Heart left ventricle (tissue), 16 donors: ENCODE measurements around the gene ZC3H10. TPM values are rescaled to one million over a fixed set of nuclear protein-coding genes. Genes with fewer than 3 reads are reported as not detected.

Experiments
- ATAC-seq, 4 donors: fragments of 200-7000 bp; cut with Tn5 transposase; one replicate each; pipeline ENCODE4 v1.9.1; 2020 to 2022; ENCODE audit warnings: moderate library complexity in 4 of 4, mild to moderate bottlenecking in 3 of 4, moderate number of reproducible peaks in 1 of 4
- DNase-seq, 5 donors: peaks; one replicate each; pipeline ENCODE4 v3.0.0-alpha.2; 2020
- H3K27ac ChIP-seq, 12 donors: fragments of 200-600 bp; sonication (generic) in 4 of 12; one replicate each; pipeline versions ENCODE4 v1.5.0 to v1.8.0; 2016 to 2022; ENCODE audit warnings: mild to moderate bottlenecking in 2 of 12
- H3K27me3 ChIP-seq, 9 donors: fragments of 200-600 bp; sonication (generic) in 2 of 9; one replicate each; pipeline versions ENCODE4 v1.5.1 to v1.8.0; 2016 to 2022; ENCODE audit warnings: mild to moderate bottlenecking in 3 of 9
- H3K36me3 ChIP-seq, 9 donors: fragments of 200-600 bp; sonication (generic) in 2 of 9; one replicate each; pipeline versions ENCODE4 v1.5.0 to v1.8.0; 2018 to 2022; ENCODE audit warnings: mild to moderate bottlenecking in 2 of 9
- H3K4me1 ChIP-seq, 12 donors: fragments of 200-600 bp; sonication (generic) in 4 of 12; one replicate each; pipeline versions ENCODE4 v1.5.0 to v1.8.0; 2016 to 2022; ENCODE audit warnings: mild to moderate bottlenecking in 3 of 12
- H3K4me3 ChIP-seq, 12 donors: fragments of 200-600 bp; sonication (generic) in 4 of 12; one replicate each; pipeline versions ENCODE4 v1.5.0 to v1.8.0; 2017 to 2022; ENCODE audit warnings: mild to moderate bottlenecking in 9 of 12, moderate library complexity in 4 of 12
- H3K9me3 ChIP-seq, 12 donors: fragments of 200-600 bp; sonication (generic) in 4 of 12; one replicate each; pipeline versions ENCODE4 v1.5.0 to v1.8.0; 2016 to 2022; ENCODE audit warnings: mild to moderate bottlenecking in 1 of 12
- POLR2A ChIP-seq, 2 donors: fragments of 450-650 bp; IDR thresholded peaks; one replicate each; pipeline ENCODE4 v1.6.1; 2017; ENCODE audit warnings: antibody characterized with exemption in 2 of 2, mild to moderate bottlenecking in 2 of 2, moderate library complexity in 2 of 2
- WGBS, 4 donors: extraction: QIAGEN DNeasy Blood & Tissue Kit in 2 of 4; methylation state at CpG; one replicate each; pipeline versions ENCODE4 v1.1.5 to v1.1.7; 2013 to 2018; 5-methylcytosine and 5-hydroxymethylcytosine counted together
- intact Hi-C, 10 donors: fragments of 100-400 bp; cut with DNase I; formaldehyde crosslinking; loops; one replicate each; pipeline versions ENCODE4 v1.11.1 to v1.14.2; 2022
- polyA plus RNA-seq, 2 donors: library from polyadenylated mRNA; stranded (reverse); fragments of 200-250 nt; gene quantifications; one replicate each; pipeline ENCODE4 v1.2.3, GENCODE V29; 2013
- total RNA-seq, 9 donors: library from RNA; depleted of rRNA in 2 of 9; stranded (reverse); fragments of >200 nt in 2 of 9; fragmentation: NEBNext Ultra II Directional in 3 of 9; extraction: Animal tissue kit (Norgen Biotek cat#: 25700) in 3 of 9; gene quantifications; one replicate each; pipeline versions ENCODE4 v1.1.0 to v1.2.4, GENCODE V29; 2016 to 2023
- TF ChIP-seq, protein P1 (sequence below), 12 donors: fragments of 200-600 bp; sonication (generic) in 4 of 12; IDR thresholded peaks; one replicate each; pipeline versions ENCODE4 v1.5.0 to v1.8.0; 2018 to 2022; ENCODE audit warnings: antibody characterized with exemption in 12 of 12, mild to moderate bottlenecking in 5 of 12
- donor health status: ischemic (EF 13 %, LVEDD 7.1; RV severe dilation, severe dysfunction).
- donor health status: healthy with polysubstance abuse.
- donor health status: DM: no; HTN: yes; CAD: no.
- donor health status: DM: no; HTN: no; CAD: no.
- donor health status: ischemic (EF 25% LVEDD 6.9; RV normal size, moderate dysfunction).
- donor health status: ischemic (EF 25% LVEDD 5.7; RV mildly dilated, moderate dysfunction).
- donor health status: healthy.
- donor health status: DM: yes; HTN: yes; CAD: no.
- donor health status: ischemic (EF 35%, LVEDD 5.7; RV mildly dilated, moderate dysfunction).
- donor health status: nonischemic (EF 11% LVEDD 7.7; RV severe dilation, severe dysfunction).
- donor health status: DM: yes; HTN: yes; CAD: no.
- donor health status: PGD.
- donor health status: ischemic (EF 29% LVEDD 5.4; RV normal size, mild dysfunction).
- donor health status: nonischemic (EF 23%, LVEDD 6.1; RV moderate dilation, normal function).

The ZC3H10 gene
- total and polyA plus RNA-seq, 11 donors, result 2.7 to 6.4 (median 4.3) TPM

DNA sequence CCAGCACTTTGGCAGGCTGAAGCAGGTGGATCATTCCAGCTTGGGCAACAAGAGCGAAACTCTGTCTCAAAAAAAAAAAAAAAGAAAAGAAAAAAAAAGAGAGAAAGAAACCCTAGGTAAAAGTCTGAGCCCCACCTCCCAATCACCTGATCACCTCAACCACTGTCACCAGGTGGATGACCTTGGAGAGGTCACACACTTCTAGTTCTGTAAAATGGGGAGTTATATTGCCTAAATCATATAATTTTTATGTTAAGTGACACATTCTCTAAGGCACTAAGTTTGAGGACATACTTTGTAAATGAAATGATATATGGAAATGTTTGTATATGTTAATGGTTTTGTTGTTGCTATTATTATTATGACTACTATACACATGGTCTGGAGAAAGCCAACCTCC lies 39.6 kb upstream of the ZC3H10 start:
- TF ChIP-seq, protein P1, sequence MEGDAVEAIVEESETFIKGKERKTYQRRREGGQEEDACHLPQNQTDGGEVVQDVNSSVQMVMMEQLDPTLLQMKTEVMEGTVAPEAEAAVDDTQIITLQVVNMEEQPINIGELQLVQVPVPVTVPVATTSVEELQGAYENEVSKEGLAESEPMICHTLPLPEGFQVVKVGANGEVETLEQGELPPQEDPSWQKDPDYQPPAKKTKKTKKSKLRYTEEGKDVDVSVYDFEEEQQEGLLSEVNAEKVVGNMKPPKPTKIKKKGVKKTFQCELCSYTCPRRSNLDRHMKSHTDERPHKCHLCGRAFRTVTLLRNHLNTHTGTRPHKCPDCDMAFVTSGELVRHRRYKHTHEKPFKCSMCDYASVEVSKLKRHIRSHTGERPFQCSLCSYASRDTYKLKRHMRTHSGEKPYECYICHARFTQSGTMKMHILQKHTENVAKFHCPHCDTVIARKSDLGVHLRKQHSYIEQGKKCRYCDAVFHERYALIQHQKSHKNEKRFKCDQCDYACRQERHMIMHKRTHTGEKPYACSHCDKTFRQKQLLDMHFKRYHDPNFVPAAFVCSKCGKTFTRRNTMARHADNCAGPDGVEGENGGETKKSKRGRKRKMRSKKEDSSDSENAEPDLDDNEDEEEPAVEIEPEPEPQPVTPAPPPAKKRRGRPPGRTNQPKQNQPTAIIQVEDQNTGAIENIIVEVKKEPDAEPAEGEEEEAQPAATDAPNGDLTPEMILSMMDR (IDR thresholded peaks at IDR 0.05), result no peak
- Histone ChIP-seq H3K27ac (no peak overlapping the region), H3K27me3 (peaks cover 0 to 17% (median 10%) of the 10 kb centered on the region in 9 donors), H3K9me3 (no peaks in the 10 kb centered on the region), H3K4me3 (peak overlapping the region in 1 of 12 donors; percentile 55), H3K4me1 (peaks cover 0 to 26% (median 16%) of the 10 kb centered on the region in 12 donors), H3K36me3 (no peaks in the 10 kb centered on the region)
- 96 to 100% (median 100%) methylated on average over 1 of the region's 1 CpG for WGBS, 4 donors
- no peak for ATAC-seq
- no peak for DNase-seq
- intact Hi-C loops, result no loop called here

DNA sequence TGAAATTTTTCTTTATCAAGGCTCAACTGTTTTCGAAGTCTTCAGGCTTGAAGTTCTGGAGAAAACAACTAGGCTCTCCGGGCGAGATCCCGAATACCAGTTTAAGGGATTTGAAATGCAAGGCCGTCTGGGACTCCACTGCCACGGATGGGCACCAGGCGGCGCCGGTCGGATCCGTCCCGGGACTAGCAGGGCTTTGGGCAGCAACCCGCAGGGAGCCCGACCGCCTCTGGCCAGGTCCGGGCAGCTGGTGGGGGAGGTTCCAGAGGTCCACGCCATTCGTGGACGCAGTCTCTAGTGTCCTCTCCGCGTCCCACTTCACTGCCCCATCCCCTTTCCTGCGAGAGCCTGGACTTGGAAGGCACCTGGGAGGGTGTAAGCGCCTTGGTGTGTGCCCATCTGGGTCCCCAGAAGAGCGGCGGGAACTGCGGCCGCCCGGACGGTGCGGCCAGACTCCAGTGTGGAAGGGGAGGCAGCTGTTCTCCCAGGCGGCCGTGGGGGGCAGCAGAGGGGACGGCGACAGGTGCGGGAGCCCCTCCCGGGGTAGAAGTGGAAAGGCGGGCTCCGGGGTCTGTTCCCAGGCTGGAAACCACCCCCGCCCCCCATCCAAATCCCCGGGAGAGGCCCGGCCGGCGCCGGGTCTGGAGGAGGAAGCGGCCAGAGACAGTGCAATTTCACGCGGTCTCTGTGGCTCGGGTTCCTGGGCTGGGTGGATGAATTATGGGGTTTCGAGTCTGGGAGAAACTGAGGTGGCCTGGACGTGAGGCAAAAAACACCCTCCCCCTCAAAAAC lies 38.9 kb upstream of the ZC3H10 start:
- Histone ChIP-seq H3K27ac (peak overlapping the region in 8 of 12 donors; percentile 5 to 74 (median 32)), H3K9me3 (no peaks in the 10 kb centered on the region), H3K4me3 (peak overlapping the region; percentile 30 to 67 (median 53)), H3K4me1 (peaks cover 0 to 26% (median 16%) of the 10 kb centered on the region in 12 donors), H3K27me3 (peaks cover 0 to 17% (median 10%) of the 10 kb centered on the region in 9 donors), H3K36me3 (no peaks in the 10 kb centered on the region)
- WGBS, 4 donors, result 1 to 3% (median 2%) methylated on average over 24 to 50 of the region's 50 CpGs
- intact Hi-C loops, result loop anchor here in 1 of 10 donors (1.0 kb wide), 1 partner anchor 25 kb away; the partner anchor contains the start of gene PA2G4
- ATAC-seq (peak; percentile 30 to 91 (median 88)), DNase-seq (peak; percentile 76 to 93 (median 86))
- TF ChIP-seq POLR2A (IDR thresholded peaks at IDR 0.05), result no peak
- TF ChIP-seq, protein P1 (IDR thresholded peaks at IDR 0.05), result peak; percentile 54 to 81 (median 68)

DNA sequence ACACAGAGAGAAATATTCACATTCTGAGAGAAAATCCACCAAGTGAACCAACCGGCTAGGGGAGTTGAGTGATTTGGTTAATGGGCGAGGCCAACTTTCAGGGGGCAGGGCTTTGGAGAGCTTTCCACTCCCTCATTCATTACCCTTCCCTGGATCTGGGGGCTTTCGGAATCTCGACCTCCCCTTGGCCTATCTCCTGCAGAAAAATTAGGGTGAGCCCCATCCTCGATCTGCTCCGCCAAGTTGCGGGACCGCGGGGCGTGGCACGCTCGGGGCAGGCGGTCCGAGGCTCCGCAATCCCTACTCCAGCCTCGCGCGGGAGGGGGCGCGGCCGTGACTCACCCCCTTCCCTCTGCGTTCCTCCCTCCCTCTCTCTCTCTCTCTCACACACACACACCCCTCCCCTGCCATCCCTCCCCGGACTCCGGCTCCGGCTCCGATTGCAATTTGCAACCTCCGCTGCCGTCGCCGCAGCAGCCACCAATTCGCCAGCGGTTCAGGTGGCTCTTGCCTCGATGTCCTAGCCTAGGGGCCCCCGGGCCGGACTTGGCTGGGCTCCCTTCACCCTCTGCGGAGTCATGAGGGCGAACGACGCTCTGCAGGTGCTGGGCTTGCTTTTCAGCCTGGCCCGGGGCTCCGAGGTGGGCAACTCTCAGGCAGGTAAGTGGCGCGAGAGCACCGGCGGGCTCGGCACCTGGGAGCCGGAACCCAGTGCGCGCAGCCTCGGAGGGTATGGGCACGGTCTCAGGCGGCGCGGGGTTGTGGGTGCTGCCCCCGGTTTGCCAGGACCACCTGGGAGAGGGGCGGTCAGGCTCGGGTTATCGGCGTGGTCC lies 38.1 kb upstream of the ZC3H10 start, which contains the start of gene ERBB3:
ERBB3 (plus strand) TSS at position 443 of the 833 bp plus-strand sequence; CDS start at position 579, 136 bp downstream.
- WGBS, 4 donors, result 1 to 4% (median 2%) methylated on average over 31 to 59 of the region's 59 CpGs
- no peak for TF ChIP-seq POLR2A (IDR thresholded peaks at IDR 0.05)
- TF ChIP-seq, protein P1 (IDR thresholded peaks at IDR 0.05), result peak in 1 of 12 donors; percentile 9
- DNase-seq, result peak; percentile 41 to 75 (median 64)
- intact Hi-C loops, result loop anchor here in 1 of 10 donors (1.0 kb wide), 1 partner anchor 24 kb away; the partner anchor contains the start of gene PA2G4
- peak within 1 kb of the TSS in 9 of 12 donors; percentile 5 to 74 (median 24) for H3K27ac ChIP-seq
- no peaks in the 10 kb centered on the region for H3K36me3 ChIP-seq
- peak within 1 kb of the TSS; percentile 30 to 67 (median 53) for H3K4me3 ChIP-seq
- H3K27me3 ChIP-seq, result peaks cover 0 to 17% (median 10%) of the 10 kb centered on the region in 9 donors
- H3K4me1 ChIP-seq, result peaks cover 0 to 26% (median 16%) of the 10 kb centered on the region in 12 donors
- ATAC-seq, result peak; percentile 35 to 90 (median 76)
- H3K9me3 ChIP-seq, result no peaks in the 10 kb centered on the region
